Transverse colon (tissue), 4 donors: ENCODE measurements around the gene AP5S1.

Experiments used
- POLR2AphosphoS5 ChIP-seq, 3 donors: sonication (generic); formaldehyde crosslinking; IDR thresholded peaks; one replicate each; pipeline ENCODE4 v1.6.1; 2016; ENCODE audit warnings: antibody characterized with exemption in 3 of 3
- TF ChIP-seq, protein P1 (sequence below), 5 experiments: fragments of 200-600 bp in 3 of 5; fragments of 450-650 bp in 2 of 5; sonication (generic) in 3 of 5; IDR thresholded peaks; 1 replicate in 2 of 5; 2 replicates in 3 of 5; pipeline ENCODE4 v1.5.1; 2016 to 2017; ENCODE audit warnings: antibody characterized with exemption in 5 of 5, inconsistent platforms in 3 of 5, mild to moderate bottlenecking in 2 of 5, moderate library complexity in 1 of 5

DNA sequence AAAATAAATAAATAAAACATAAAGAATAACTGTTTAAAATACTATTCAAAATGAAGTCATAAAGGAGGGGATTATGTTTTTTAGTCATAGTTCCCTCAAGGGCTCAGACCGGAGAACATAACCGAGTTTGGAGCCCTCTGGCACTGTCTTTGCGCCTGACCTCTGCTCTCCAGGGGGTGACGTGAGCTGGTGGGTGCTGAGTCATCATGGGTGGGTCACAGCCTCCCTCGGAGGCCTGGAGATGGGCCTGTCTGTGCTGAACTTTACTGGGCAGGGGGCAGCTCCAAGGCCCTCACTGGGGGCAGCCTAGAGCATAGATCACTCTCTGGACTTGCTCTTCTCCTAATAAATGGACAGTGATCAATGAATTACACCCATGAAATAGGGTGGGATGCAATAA, 23.1 kb downstream of the AP5S1 start:
- TF ChIP-seq POLR2AphosphoS5 (IDR thresholded peaks at IDR 0.05) = no peak
- TF ChIP-seq, protein P1, sequence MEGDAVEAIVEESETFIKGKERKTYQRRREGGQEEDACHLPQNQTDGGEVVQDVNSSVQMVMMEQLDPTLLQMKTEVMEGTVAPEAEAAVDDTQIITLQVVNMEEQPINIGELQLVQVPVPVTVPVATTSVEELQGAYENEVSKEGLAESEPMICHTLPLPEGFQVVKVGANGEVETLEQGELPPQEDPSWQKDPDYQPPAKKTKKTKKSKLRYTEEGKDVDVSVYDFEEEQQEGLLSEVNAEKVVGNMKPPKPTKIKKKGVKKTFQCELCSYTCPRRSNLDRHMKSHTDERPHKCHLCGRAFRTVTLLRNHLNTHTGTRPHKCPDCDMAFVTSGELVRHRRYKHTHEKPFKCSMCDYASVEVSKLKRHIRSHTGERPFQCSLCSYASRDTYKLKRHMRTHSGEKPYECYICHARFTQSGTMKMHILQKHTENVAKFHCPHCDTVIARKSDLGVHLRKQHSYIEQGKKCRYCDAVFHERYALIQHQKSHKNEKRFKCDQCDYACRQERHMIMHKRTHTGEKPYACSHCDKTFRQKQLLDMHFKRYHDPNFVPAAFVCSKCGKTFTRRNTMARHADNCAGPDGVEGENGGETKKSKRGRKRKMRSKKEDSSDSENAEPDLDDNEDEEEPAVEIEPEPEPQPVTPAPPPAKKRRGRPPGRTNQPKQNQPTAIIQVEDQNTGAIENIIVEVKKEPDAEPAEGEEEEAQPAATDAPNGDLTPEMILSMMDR (IDR thresholded peaks at IDR 0.05) = no peak
